RWPE2 (cell line): ENCODE results near the gene PSRC1.

Experiments
- ATAC-seq: fragments of 200-7000 bp; cut with Tn5 transposase; 3 replicates; pipeline ENCODE4 v1.9.1; 2021; ENCODE audit warnings: low read depth
- DNase-seq: peaks from one replicate; pipeline ENCODE4 v3.0.0-alpha.2; 2020; ENCODE audit warnings: low spot score
- H3K27ac ChIP-seq: fragments of 450-650 bp; 2 replicates; pipeline ENCODE4 v1.5.1; 2017; ENCODE audit warnings: mild to moderate bottlenecking; ENCODE audit not compliant: poor library complexity, severe bottlenecking
- H3K27me3 ChIP-seq: fragments of 250-450 bp; sonication (Bioruptor Pico); 2 replicates; pipeline ENCODE4 v1.5.1; 2021; ENCODE audit warnings: mild to moderate bottlenecking, moderate library complexity; ENCODE audit not compliant: insufficient read depth, poor library complexity, severe bottlenecking
- H3K36me3 ChIP-seq: fragments of 250-450 bp; sonication (Bioruptor Pico); 2 replicates; pipeline ENCODE4 v1.5.1; 2020; ENCODE audit warnings: low read depth, mild to moderate bottlenecking, moderate library complexity
- H3K4me1 ChIP-seq: fragments of 250-450 bp; sonication (Bioruptor Pico); 2 replicates; pipeline ENCODE4 v1.5.1; 2021; ENCODE audit warnings: mild to moderate bottlenecking, moderate library complexity; ENCODE audit not compliant: insufficient read depth, poor library complexity, severe bottlenecking
- H3K4me3 ChIP-seq: fragments of 250-450 bp; sonication (Bioruptor Pico); 2 replicates; pipeline ENCODE4 v1.5.1; 2021; ENCODE audit warnings: mild to moderate bottlenecking, moderate library complexity; ENCODE audit not compliant: severe bottlenecking
- H3K9me3 ChIP-seq: fragments of 250-450 bp; sonication (Bioruptor Pico); 2 replicates; pipeline ENCODE4 v1.5.1; 2021; ENCODE audit warnings: mild to moderate bottlenecking, moderate library complexity; ENCODE audit not compliant: severe bottlenecking
- TF ChIP-seq, protein P1 (sequence below): fragments of 450-650 bp; IDR thresholded peaks from one replicate; pipeline ENCODE4 v1.5.1; 2017; ENCODE audit warnings: mild to moderate bottlenecking, moderate library complexity; ENCODE audit not compliant: poor library complexity, severe bottlenecking

Gene PSRC1

DNA sequence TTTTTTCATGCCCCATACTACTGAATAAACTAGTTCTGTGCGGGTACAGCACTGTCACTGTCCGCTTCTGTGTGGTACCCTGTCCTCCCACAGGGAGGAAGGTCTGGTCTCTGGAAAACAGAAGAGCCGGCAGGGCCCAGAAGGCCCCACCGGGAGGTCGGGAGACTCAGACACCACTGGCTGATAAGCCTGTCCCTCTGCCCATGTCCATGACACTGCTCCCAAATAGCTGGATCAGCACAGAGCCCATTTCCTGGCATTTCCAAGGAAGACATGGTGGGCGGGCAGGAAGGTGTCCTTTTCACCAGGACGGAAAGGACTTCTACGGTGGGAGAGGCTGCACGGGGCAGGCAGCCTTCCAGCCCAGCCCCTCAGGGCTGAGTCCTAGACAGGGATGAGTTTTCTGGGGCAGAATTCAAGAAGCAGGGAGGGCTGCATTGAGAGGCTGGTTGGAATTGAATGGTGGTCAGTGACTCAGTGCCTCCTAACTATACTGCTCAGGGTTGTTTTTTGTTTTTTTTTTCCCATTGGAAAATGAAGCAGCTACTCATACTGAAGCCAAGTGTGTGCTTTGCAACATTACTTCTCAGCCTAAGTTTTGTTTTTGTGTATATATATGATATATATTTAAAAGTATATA is 7.1 kb downstream of the PSRC1 start:
- TF ChIP-seq, protein P1, sequence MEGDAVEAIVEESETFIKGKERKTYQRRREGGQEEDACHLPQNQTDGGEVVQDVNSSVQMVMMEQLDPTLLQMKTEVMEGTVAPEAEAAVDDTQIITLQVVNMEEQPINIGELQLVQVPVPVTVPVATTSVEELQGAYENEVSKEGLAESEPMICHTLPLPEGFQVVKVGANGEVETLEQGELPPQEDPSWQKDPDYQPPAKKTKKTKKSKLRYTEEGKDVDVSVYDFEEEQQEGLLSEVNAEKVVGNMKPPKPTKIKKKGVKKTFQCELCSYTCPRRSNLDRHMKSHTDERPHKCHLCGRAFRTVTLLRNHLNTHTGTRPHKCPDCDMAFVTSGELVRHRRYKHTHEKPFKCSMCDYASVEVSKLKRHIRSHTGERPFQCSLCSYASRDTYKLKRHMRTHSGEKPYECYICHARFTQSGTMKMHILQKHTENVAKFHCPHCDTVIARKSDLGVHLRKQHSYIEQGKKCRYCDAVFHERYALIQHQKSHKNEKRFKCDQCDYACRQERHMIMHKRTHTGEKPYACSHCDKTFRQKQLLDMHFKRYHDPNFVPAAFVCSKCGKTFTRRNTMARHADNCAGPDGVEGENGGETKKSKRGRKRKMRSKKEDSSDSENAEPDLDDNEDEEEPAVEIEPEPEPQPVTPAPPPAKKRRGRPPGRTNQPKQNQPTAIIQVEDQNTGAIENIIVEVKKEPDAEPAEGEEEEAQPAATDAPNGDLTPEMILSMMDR, result no peak
- Histone ChIP-seq H3K27me3 (no peaks in the 10 kb centered on the region), H3K4me3 (no peak overlapping the region), H3K27ac (peak overlapping the region; percentile 83), H3K9me3 (no peaks in the 10 kb centered on the region), H3K36me3 (peaks cover 34% of the 10 kb centered on the region), H3K4me1 (peaks cover 31% of the 10 kb centered on the region)
- DNase-seq, result no peak
- no peak for ATAC-seq

DNA sequence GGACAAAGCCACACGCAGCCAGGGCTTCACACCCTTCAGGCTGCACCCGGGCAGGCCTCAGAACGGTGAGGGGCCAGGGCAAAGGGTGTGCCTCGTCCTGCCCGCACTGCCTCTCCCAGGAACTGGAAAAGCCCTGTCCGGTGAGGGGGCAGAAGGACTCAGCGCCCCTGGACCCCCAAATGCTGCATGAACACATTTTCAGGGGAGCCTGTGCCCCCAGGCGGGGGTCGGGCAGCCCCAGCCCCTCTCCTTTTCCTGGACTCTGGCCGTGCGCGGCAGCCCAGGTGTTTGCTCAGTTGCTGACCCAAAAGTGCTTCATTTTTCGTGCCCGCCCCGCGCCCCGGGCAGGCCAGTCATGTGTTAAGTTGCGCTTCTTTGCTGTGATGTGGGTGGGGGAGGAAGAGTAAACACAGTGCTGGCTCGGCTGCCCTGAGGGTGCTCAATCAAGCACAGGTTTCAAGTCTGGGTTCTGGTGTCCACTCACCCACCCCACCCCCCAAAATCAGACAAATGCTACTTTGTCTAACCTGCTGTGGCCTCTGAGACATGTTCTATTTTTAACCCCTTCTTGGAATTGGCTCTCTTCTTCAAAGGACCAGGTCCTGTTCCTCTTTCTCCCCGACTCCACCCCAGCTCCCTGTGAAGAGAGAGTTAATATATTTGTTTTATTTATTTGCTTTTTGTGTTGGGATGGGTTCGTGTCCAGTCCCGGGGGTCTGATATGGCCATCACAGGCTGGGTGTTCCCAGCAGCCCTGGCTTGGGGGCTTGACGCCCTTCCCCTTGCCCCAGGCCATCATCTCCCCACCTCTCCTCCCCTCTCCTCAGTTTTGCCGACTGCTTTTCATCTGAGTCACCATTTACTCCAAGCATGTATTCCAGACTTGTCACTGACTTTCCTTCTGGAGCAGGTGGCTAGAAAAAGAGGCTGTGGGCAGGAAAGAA is 8.1 kb downstream of the PSRC1 start:
- no peaks in the 10 kb centered on the region for H3K9me3 ChIP-seq
- peaks cover 25% of the 10 kb centered on the region for H3K36me3 ChIP-seq
- H3K4me1 ChIP-seq, result peaks cover 31% of the 10 kb centered on the region
- TF ChIP-seq, protein P1, result no peak
- peak overlapping the region; percentile 4 for H3K4me3 ChIP-seq
- peak; percentile 91 for DNase-seq
- H3K27ac ChIP-seq, result peak overlapping the region; percentile 83
- ATAC-seq, result peak; percentile 86
- H3K27me3 ChIP-seq, result no peaks in the 10 kb centered on the region

DNA sequence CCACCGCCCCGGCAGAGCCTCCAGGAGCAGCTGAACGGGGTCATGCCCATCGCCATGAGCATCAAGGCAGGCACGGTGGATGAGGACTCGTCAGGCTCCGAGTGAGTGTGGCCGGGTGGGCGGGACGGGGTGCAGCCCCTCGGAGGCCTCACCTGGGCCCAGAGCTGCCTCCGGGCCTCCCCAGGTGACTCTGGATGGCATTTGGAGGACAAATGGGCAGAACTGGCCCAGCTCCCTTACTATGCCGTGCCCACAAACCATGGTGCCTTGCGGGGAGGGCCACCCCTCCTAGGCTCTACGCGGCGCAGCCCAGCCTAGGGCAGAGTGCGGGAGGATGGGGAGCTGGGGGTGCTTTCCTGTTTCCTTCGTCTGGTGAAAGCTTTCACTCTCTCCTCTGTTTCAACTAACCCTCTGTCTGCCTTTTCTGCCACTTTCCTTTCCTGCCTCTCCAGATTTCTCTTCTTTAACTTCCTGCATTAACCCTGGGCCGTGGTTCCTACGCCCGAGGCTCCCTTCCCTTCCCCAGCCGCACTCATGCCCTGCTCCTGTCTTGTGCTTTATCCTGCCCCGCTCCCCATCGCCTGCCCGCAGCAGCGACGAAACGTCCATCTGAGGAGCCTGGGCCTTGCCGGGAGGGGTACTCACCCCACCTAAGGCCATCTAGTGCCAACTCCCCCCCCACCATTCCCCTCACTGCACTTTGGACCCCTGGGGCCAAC is 9.2 kb downstream of the PSRC1 start:
- DNase-seq, result no peak
- Histone ChIP-seq H3K4me1 (peaks cover 31% of the 10 kb centered on the region), H3K9me3 (no peaks in the 10 kb centered on the region), H3K27me3 (no peaks in the 10 kb centered on the region), H3K27ac (peak overlapping the region; percentile 83), H3K4me3 (peak overlapping the region; percentile 4), H3K36me3 (peaks cover 19% of the 10 kb centered on the region)
- TF ChIP-seq, protein P1, result no peak
- ATAC-seq, result no peak

DNA sequence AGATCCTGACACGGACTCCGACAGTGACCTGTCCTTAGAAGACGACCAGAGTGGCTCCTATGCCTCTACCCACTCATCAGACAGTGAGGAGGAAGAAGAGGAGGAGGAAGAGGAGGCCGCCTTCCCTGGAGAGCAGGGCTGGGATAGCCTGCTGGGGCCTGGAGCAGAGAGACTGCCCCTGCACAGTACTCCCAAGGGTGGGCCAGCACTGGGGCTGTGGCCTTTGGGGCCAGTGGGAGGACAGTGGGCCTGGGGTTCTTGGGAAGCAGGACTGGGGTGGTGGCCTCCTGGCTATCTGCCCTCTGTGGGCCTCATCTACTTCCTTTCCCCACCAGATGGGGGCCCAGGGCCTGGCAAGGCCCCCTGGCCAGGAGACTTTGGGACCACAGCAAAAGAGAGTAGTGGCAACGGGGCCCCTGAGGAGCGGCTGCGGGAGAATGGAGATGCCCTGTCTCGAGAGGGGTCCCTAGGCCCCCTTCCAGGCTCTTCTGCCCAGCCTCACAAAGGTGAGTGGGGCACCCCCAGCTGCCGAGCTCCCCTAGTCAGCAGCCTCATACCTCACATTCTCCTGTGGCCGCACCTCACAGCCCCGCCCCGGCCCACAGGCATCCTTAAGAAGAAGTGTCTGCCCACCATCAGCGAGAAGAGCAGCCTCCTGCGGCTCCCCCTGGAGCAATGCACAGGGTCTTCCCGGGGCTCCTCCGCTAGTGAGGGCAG is 10.0 kb downstream of the PSRC1 start:
- H3K27ac ChIP-seq, result peak overlapping the region; percentile 83
- ATAC-seq, result peak; percentile 61
- TF ChIP-seq, protein P1, result no peak
- DNase-seq, result peak; percentile 72
- no peaks in the 10 kb centered on the region for H3K9me3 ChIP-seq
- peaks cover 31% of the 10 kb centered on the region for H3K4me1 ChIP-seq
- H3K4me3 ChIP-seq, result peak overlapping the region; percentile 4
- peaks cover 12% of the 10 kb centered on the region for H3K36me3 ChIP-seq
- H3K27me3 ChIP-seq, result no peaks in the 10 kb centered on the region
